Lung microvascular endothelial cell (primary cell): Measurements from ENCODE around the gene SIT1. TPM values are rescaled to one million over a fixed set of nuclear protein-coding genes. Genes with fewer than 3 reads are reported as not detected.
"Not testable (repeated sequence)": the region's sequence is repeated elsewhere in the genome, so short reads cannot be mapped to it uniquely, and the experiment has no call there.

Experiments used
- DNase-seq, 2 donors: peaks; one replicate each; pipeline versions ENCODE4 v3.0.0 to v3.0.0-alpha.2; 2010; ENCODE audit warnings: low read depth in 2 of 2
- total RNA-seq: library from RNA; depleted of rRNA; stranded (reverse); fragments of >200 nt; gene quantifications from 2 replicates; pipeline ENCODE4 v1.2.1, GENCODE V29; 2014

The SIT1 gene
- total RNA-seq, 1 donor from 2014 or later: not detected

DNA sequence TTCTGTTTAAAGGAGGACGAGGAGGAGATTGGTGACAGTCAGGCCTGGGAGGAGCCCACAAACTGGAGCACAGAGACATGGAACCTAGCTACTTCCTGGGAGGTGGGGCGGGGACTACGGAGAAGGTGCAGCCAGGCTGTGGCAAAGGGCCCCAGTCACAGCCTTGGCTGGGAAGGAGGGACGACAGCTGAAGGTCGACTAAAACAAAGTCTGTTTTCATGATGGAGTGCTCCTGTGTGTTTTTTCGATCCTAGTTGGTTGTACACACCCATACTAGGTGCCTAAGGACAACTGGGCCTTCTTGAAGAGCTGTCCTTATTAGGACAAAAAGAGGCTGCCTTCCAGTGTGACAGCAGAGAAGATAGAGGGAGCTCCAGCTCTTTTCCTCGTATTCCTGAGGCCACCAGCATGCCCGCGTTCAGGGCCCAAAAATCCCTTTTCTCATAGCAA lies 10.3 kb upstream of the SIT1 start:
- DNase-seq: peak; percentile 30 to 41

DNA sequence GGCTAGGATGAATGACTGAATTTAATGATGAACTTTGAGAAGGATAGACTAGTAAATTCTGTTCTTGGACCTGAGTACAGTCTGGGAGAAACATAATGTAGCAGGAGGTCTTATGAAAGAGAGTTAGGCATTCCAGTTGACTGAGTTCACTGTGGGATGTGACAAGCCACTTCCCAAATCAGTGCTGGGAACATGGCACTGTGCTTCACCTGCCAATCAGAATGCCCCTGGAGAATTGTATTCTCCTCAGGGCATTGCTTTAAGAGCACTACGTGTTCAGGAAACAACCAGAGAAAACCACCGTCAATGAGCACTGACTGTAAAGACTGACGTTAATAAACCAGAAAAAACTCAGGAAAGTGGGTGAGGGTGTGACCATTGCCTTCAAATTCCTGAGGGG lies 8.6 kb upstream of the SIT1 start:
- peak in 1 of 2 donors; percentile 62 for DNase-seq

DNA sequence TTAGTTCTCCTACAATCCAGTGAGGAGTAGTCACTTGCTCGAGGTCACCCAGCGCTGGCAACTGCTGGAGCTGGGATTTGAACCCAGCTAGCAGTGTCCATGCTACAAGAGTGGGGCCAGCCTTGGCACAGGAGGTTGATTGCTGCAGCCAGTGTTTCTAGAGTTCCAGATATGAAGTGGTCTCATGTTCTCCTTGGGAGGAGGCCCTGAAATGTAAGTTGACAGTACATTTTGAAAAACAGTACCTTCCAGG lies 8.2 kb upstream of the SIT1 start:
- DNase-seq: peak; percentile 55 to 59

DNA sequence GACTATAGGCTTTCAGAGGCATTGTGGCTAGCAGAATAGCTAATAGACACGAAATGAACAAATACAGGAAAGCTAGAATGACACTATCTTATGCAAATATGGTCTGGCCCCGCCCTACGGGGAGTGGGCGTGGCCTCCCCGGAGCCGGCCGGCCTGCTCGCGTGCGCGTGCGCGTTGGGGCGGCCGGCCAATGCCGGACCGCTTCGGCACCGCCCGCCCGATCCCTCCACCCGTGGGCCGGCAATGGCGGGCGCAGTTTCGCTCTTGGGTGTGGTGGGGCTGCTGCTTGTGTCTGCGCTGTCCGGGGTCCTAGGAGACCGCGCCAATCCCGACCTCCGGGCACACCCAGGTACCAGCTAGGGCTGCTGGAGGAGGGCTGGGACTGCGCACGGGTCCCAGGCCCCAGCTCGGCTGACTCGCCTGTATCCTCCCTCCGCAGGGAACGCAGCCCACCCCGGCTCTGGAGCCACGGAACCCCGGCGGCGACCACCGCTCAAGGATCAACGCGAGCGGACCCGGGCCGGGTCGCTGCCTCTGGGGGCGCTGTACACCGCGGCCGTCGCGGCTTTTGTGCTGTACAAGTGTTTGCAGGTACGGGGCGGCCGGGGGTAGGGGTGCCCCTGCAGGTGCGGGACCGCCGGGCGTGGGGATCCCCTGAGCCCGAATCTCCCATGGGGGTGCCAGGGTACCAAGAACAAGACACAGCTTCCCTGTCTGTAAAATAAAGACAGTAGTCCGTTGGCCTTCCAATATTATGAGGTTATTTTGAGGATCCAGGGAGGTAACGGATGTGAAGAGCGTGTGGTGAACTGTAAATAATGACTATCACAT lies 7.6 kb upstream of the SIT1 start, which contains the start of gene CCDC107:
Gene CCDC107 (plus strand): TSS at position 156 of the 831 bp plus-strand sequence. CDS start 88 bp downstream, at position 244.
- DNase-seq: peak; percentile 89 to 92

DNA sequence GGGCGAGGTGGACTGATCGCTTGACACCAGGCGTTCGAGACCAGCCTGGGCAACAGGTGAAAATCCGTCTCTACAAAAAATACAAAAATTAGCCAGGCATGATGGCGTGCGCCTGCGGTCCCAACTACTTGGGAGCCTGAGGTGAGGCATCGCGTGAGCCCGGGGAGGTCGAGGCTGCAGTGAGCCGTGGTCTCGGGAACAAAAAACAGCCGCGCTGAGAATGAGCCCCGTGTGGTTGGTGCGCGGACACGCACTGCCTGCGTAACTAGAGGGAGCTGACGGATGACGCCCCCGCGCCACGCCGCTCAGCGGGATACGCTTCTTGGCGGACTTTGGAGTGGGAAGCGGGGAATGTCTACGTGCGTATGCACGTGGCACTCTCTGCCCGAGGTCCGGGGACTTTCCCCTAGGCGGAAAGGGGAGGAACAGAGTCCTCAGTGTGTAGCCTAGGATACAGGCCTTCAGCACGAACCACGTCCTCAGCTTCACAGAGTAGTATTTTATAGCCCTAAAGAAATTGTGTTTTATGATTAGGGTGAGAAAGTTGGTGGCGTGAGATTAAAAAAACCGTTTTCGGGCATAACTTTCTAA lies 6.9 kb upstream of the SIT1 start, which contains the start of gene RMRP:
Gene RMRP (minus strand): TSS at position 474 of the 591 bp plus-strand sequence.
- peak; percentile 99 to 100 for DNase-seq

DNA sequence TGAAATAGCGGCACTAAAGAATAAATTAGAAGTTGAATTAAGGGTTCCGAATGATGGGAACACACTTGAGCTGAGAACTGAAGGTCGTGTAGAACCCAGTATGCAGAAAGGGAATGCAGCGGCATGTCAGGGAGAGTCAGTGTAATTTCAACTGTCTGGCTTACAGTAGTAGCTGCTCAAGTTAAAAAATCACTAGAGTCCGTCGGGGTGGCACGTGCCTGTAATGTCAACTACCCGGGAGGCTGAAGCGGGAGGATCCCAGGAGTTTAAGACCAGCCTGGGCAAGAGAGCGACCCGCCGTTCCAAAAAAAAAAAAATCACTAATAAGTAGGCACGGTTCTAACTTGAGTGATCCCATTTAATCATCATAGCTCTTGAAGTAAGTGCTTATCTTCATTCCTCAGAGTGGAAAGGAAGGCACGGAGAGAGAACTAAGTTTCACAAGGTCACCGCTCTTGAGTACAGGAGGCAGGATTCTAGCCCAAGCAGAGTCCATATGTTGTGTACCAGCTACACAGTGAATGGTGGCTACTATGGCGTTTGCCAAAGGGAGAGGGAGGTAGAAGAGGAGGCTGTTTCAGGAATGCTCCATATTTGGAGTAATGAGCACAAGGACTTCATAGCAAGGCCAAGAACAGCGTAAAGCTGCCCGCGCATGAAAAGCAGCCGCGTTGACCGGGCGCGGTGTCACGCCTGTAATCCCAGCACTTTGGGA lies 6.3 kb upstream of the SIT1 start:
- peak in 1 of 2 donors; percentile 8 for DNase-seq

DNA sequence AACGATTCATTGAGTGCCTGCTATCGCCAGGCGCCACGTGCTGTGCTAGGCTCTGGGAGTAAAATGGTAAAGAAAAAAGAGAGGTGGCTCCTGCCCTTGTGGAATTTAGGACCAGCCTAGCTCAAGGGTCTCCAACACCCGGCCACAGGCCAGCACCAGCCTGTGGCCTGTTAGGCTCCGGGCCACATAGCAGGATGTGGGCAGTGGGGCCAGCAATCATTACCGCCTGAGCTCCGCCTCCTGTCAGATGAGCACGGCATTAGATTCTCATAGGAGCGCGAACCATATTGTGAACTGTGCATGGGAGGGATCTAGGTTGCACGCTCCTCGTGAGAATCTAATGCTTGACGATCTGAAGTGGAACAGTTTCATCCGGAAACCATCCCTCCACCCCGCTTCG lies 5.6 kb upstream of the SIT1 start:
- DNase-seq: no peak

DNA sequence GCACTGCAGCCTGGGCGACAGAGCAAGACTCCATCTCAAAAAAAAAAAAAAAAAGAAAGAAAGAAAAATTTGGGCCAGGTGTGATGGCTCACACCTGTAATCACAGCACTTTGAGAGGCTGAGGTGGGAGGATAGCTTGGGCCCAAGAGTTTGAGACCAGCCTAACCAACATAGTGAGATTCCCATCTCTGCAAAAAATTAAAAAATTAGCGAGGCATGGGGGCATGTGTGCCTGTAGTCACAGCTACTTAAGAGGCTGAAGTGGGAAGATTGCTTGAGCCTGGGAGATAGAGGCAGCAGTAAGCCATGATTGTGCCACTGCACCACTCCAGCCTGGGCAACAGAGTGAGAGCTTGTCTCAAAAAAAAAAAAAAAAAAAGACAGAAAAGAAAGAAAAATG lies 2.9 kb upstream of the SIT1 start:
- DNase-seq: no peak

DNA sequence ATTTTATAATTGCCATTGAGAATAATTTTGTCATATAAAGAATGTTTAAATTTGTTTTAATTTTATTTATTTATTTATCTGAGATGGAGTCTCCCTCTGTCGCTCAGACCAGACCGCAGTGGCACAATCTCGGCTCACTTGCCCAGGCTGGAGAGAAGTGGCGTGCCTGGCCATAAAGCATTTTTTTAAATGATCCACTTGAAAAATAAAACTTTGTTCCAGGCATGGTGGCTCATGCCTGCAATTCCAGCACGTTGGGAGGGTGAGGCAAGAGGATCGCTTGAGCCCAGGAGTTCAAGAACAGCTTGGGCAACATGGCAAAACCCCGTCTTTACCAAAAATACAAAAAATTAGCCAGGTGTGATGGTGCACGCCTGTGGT lies 2.1 kb upstream of the SIT1 start:
- no peak for DNase-seq

DNA sequence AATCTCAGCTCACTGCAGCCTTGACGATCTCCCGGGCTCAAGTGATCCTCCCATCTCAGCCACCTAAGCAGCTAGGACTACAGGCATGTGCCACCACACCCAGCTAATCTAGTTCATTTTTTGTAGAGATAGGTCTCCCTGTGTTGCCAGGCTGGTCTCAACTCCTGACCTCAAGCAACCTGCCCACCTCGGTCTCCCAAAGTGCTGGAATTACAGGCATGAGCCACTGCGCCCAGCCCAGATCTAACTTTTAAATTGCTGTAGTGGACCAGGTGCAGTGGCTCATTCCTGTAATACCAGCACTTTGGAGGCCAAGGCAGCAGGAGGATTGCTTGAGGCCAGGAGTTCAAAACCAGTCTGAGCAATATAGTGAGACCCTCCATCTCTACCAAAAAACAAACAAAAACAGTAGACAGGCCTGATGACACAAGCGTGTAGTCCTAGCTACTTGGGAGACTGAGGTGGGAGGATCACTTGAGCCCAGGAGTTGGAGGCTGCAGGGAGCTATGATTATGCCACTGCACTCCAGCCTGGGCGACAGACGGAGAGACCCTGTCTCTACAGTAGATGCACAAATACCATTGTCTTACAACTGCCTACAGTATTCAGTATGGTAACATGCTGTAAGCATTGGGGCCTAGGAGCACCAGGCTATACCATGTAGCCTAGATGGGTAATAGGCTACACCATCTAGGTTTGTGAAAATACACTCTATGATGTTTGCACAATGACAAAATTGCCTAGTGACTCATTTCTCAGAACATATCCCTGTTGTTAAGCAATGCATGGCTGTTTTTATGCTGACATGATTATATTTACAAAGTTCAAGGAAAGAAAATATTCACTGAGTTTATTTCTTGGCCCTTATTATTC lies 1.5 kb upstream of the SIT1 start:
- no peak for DNase-seq

DNA sequence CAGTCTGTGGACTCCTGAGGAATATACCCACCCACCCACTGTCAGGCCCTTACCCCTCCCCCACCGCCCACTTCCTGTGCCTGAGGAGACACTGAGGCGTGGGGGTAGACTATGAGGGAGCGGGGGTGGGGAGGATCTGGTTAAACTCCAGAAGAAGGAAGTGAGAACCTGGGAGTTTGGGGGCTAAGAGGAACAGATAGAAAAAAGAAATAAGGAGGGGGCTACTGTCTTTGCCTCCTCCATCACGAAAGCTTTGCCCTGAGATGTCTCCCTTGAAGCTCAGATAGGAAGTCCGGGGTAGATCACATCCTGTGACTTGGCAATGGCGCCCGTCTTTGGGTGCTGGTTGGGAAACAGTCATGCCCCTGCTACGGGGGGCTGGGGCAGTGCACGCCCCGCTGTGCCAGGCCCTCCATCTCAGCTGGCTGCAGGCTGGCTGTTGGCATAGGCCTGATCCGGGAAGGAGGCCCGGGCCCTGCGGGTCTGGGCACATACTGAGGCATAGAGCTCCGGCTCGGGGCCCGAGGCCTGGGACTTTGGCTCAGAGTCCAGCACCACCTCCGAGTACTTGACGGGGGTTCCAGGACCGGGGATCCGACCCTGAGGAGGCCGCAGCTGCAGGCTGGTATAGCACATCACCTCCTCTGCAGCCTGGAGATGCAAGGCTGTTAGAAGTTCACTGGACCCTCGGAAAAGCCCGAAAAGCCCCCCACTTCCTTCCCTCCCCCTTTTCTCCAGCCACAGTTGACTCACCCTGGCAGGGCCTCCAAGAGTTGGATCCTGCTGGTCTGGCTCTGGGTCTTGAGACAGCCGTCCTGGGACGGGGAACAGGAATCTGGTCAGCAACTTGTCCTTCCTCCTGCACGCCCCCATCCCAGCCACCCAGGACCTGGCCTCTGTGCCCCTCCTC lies 1.0 kb downstream of the SIT1 start:
- no peak for DNase-seq

DNA sequence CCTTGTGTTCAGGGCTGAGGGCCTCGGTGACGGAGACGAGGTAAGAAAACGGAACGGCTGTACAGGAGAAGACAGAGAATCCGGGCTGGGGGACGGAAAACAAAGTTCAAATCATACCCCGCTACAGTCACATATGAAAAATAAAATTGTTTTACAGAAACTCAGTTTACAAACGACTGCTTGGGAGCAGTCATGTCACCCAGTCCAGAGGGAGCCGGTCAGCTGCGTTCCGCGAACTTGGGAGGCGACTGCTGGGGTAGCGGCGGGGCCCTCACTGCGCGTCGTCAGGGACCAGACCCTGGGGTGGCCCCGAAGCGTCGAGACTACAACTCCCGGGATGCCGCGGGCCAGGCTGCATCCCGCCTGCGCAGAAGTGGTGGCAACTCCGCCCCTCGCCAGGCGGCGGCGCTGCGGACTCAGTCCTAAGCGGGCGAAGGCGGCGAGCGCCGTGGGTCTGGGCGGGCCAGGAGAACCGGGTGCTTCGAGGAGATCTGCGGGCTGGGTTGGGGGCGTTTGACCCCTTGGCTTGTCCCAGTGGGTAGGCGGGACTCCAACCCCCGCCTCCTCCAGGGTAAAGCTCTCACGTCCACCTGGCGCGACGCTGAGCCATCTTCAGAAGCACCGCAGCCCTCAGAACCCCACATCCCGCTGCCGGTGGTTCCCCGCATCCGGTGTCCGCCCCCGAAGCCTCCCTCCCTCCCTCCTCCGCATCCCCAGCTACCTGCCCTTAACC lies 4.0 kb downstream of the SIT1 start:
- DNase-seq: peak; percentile 87 to 89

DNA sequence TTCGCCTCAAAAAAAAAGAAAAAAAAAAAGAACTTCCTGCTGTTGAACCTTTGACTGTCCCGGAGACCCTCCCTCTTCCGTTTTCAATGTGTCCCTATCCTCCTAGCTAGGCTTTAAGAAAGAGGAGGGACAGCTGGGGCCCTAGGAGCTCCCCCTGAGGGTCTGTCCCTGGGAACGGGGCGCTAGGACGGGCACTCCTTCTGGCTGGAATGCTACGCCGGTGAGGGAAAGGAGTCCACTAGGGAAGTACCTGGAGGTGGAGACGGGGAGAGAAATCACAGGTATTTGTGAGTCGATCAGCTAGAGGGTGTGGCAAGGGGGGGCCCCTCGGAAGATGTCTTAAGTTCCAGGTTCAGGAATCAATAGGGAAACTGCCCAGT lies 4.6 kb downstream of the SIT1 start:
- no peak for DNase-seq

DNA sequence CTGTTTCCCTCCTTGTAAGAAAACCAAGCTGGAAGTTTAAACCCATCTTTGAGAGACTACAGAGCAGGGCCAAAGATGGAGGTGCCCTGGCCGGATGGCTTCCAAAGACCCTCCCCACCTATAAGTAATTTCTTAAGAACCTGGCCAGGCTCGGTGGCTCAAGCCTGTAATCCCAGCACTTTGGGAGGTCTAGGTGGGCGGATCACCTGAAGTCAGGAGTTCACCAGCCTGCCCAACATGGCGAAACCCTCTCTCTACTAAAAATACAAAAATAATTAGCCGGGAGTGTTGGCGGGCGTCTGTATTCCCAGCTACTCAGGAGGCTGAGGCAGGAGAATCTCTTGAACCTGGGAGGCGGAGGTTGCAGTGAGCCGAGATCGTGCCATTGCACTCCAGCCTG lies 5.0 kb downstream of the SIT1 start:
- DNase-seq: not testable (repeated sequence)

DNA sequence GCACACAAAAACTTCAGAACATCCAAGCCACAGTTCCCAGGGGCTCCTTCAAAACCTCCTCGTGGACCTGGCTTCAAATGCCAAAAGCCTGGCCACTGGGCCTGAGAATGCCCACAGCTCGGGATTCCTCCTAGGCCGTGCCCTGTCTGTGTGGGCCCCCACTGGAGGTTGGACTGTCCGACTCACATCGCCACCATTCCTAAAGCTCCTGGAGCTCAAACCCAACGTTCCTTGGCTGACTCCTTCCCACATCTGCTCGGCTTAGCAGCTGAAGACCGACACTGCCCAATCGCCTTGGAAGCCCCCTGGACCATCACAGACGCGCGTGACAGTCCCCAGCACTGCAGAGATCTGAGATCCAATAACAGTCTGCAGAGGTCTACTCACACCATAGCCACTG lies 7.7 kb downstream of the SIT1 start:
- DNase-seq: no peak

DNA sequence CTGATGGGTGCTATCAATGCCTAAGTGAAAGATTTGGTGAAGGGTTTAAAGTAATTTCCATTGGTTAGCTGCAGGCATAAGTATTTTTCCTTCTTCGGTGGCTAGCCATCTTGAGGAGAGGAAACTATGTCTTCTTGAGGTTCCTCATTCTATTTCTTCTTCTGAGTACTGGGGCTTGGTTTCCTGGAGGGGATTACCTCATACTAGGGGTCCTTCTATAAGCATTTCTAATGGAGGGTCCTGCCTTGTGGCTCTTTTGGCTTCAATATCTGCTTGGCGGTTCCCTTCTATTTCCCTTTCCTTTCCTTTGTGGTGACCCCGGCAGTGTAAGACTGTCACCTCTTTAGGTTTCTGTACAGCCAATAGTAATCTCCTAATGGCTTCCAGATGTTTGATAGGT lies 9.3 kb downstream of the SIT1 start:
- DNase-seq: not testable (repeated sequence)

DNA sequence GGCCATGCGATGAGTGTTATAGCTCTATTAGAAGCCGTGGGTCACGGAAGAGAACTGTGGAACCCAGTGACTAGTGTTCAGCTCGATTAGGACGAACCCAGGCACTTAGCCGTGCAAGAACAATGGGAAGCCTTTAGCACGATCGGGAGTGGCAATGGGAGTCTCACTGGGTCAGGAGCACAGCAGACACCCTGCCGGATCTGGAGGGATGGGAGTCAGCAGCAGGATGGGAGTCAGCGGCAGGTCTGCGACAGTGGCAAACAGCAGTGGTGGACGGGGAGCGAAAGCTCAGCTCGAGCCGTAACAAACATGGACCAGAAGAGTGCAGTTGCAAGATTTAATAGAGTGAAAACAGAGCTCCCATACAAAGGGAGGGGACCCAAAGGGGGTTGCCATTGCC lies 10.3 kb downstream of the SIT1 start:
- not testable (repeated sequence) for DNase-seq

DNA sequence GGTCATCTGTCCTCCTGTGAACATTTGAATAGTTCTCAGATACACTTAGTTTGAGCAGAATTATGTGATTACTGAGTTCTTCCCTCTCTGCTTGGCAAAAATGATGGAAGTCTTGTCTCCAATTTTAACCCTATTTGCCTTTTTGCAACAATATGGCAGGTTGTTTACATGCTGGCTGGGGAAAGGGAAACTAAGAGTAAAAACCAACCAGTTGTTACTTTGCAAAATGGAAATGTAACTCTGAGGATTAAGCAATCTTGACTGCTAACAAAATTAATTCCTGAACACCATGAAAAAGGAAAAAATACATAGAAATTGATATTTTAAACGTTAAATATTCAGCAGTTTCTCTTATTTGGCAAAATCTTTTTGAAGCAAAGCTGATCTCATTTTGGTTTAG lies 11.1 kb downstream of the SIT1 start:
- DNase-seq: no peak

DNA sequence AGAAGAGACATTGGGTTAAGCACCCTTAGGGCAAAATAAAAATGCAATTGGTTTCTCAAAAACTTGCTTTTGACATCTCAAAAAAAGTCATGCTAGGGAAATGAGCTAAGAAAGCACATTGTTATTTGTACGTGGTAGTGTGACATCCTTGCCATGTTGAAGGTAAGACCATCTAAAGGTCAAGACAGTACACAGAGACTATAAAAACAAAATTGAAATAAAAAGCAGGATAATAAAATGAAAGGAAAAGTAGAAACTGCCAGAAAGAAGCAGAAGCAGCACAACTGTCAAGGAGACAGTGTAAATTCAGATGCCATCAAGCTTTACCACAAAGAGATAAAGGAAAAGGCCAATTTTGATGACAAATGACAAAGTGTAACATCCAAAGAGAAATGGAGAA lies 11.5 kb downstream of the SIT1 start:
- DNase-seq: not testable (repeated sequence)

DNA sequence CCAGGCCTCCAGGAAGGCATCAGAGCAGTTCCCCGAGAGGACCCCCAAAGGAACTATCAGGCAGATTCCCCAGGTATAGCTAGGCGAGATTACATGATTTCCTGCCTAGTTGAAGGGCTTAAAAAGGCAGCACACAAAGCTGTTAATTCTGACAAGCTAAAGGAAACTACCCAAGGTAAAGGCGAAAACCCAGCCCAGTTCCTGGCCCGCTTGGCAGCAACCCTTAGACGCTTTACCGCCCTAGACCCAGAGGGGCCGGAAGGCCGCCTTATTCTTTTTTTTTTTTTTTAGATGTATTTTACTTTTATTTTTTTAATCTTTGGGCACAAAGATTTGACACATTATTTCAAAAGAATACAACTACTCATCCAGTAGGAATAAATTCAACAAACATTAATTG lies 12.0 kb downstream of the SIT1 start:
- DNase-seq: not testable (repeated sequence)
